Endodermal cell (in vitro differentiated cells): ENCODE measurements around the gene SLC6A9. TPM values are rescaled to one million over a fixed set of nuclear protein-coding genes. Genes with fewer than 3 reads are reported as not detected.

ENCODE experiments used
- DNase-seq: peaks from one replicate; pipeline ENCODE4 v3.0.0-alpha.2; 2017
- H3K27ac ChIP-seq: 2 replicates; pipeline ENCODE4 v1.5.1; 2013; ENCODE audit warnings: mild to moderate bottlenecking, low read depth, low read length, moderate library complexity
- H3K27me3 ChIP-seq: 2 replicates; pipeline ENCODE4 v1.6.1; 2013; ENCODE audit warnings: mild to moderate bottlenecking, low read length, moderate library complexity; ENCODE audit not compliant: insufficient read depth, control insufficient read depth, poor library complexity, severe bottlenecking
- H3K36me3 ChIP-seq: 2 replicates; pipeline ENCODE4 v1.7.0; 2013; ENCODE audit warnings: mild to moderate bottlenecking, low read length, moderate library complexity; ENCODE audit not compliant: control insufficient read depth, insufficient read depth
- H3K4me1 ChIP-seq: one replicate; pipeline ENCODE4 v1.7.0; 2013; ENCODE audit warnings: low read length; ENCODE audit not compliant: control insufficient read depth, insufficient read depth
- H3K4me3 ChIP-seq: 2 replicates; pipeline ENCODE4 v1.5.1; 2013; ENCODE audit warnings: mild to moderate bottlenecking, low read length, moderate library complexity
- H3K9ac ChIP-seq: 2 replicates; pipeline ENCODE4 v1.6.1; 2013; ENCODE audit warnings: mild to moderate bottlenecking, low read length, moderate library complexity; ENCODE audit not compliant: poor library complexity, severe bottlenecking; ENCODE audit errors: extremely low read depth
- H3K9me3 ChIP-seq: 2 replicates; pipeline ENCODE4 v1.6.1; 2013; ENCODE audit warnings: mild to moderate bottlenecking, low read length, moderate library complexity; ENCODE audit not compliant: control insufficient read depth
- H3K27ac Mint-ChIP-seq: 2 replicates; pipeline ENCODE4 v1.8.0; 2020; ENCODE audit warnings: mixed read lengths
- H3K27me3 Mint-ChIP-seq: 2 replicates; pipeline ENCODE4 v1.8.0; 2021; ENCODE audit warnings: mild to moderate bottlenecking, mixed read lengths; ENCODE audit not compliant: insufficient read depth
- H3K36me3 Mint-ChIP-seq: 2 replicates; pipeline ENCODE4 v1.8.0; 2020; ENCODE audit warnings: low read depth, mixed read lengths
- H3K4me1 Mint-ChIP-seq: 2 replicates; pipeline ENCODE4 v1.8.0; 2020; ENCODE audit warnings: mixed read lengths
- H3K4me3 Mint-ChIP-seq: 2 replicates; pipeline ENCODE4 v1.8.0; 2020; ENCODE audit warnings: mild to moderate bottlenecking, moderate library complexity, mixed read lengths
- H3K9me3 Mint-ChIP-seq: 2 replicates; pipeline ENCODE4 v1.8.0; 2020; ENCODE audit warnings: mild to moderate bottlenecking, mixed read lengths
- CTCF ChIP-seq: fragments of 200-600 bp; sonication (generic); conservative IDR thresholded peaks from 2 replicates; pipeline ENCODE4 v1.5.0; 2021; ENCODE audit warnings: antibody characterized with exemption, mild to moderate bottlenecking
- WGBS, 2 experiments: methylation state at CpG; one replicate each; pipeline versions ENCODE4 v1.1.5 to v1.1.7; 2013; ENCODE audit warnings: missing lambda C conversion rate in 2 of 2, mixed read lengths in 1 of 2; ENCODE audit not compliant: insufficient coverage in 1 of 2, insufficient read length in 1 of 2; 5-methylcytosine and 5-hydroxymethylcytosine counted together
- total RNA-seq, 2 donors: library from RNA; stranded (reverse); fragmentation: NEBNext Ultra II Directional in 1 of 2; extraction: Animal tissue kit (Norgen Biotek cat#: 25700) in 1 of 2; gene quantifications; 2 replicates in 1 of 2; 3 replicates in 1 of 2; pipeline ENCODE4 v1.2.1, GENCODE V29; 2021

SLC6A9 gene
- total RNA-seq, 2 donors from 2014 or later = 5.7 to 11.4 TPM

- Histone ChIP-seq H3K4me1 (no peaks in the 10 kb centered on the region), H3K9ac (no peak overlapping the region), H3K4me3 (no peak overlapping the region), H3K27ac (no peak overlapping the region), H3K36me3 (no peaks in the 10 kb centered on the region), H3K9me3 (no peaks in the 10 kb centered on the region), H3K27me3 (peaks cover 71% of the 10 kb centered on the region)
- DNase-seq = no peak
- TF ChIP-seq CTCF = no peak
- no peaks in the 10 kb centered on the region for H3K9me3 Mint-ChIP-seq
- no peak overlapping the region for H3K27ac Mint-ChIP-seq
- H3K36me3 Mint-ChIP-seq = no peaks in the 10 kb centered on the region
- no peak overlapping the region for H3K4me3 Mint-ChIP-seq
- WGBS, 2 experiments = 81 to 90% methylated on average over 5 of the region's 5 CpGs
- H3K27me3 Mint-ChIP-seq = peaks cover 69% of the 10 kb centered on the region
- H3K4me1 Mint-ChIP-seq = peaks cover 3% of the 10 kb centered on the region
These were observed 31.5 kb upstream of the SLC6A9 start for GRCh38 chr1:44062656-44063179.

GRCh38 chr1:44061857-44062256 is 30.6 kb upstream of the SLC6A9 start:
- no peak overlapping the region for H3K27ac Mint-ChIP-seq
- DNase-seq = no peak
- no peaks in the 10 kb centered on the region for H3K36me3 ChIP-seq
- H3K27me3 ChIP-seq = peaks cover 74% of the 10 kb centered on the region
- H3K27me3 Mint-ChIP-seq = peaks cover 72% of the 10 kb centered on the region
- no peak for TF ChIP-seq CTCF
- no peaks in the 10 kb centered on the region for H3K9me3 Mint-ChIP-seq
- H3K9ac ChIP-seq = no peak overlapping the region
- no peaks in the 10 kb centered on the region for H3K4me1 ChIP-seq
- no peak overlapping the region for H3K4me3 ChIP-seq
- no peak overlapping the region for H3K27ac ChIP-seq
- H3K4me3 Mint-ChIP-seq = no peak overlapping the region
- no peaks in the 10 kb centered on the region for H3K9me3 ChIP-seq
- peaks cover 3% of the 10 kb centered on the region for H3K4me1 Mint-ChIP-seq
- 43 to 95% methylated on average over 1 of the region's 2 CpGs for WGBS, 2 experiments
- no peaks in the 10 kb centered on the region for H3K36me3 Mint-ChIP-seq

GRCh38 chr1:44060830-44061267 is 29.6 kb upstream of the SLC6A9 start:
- H3K4me1 Mint-ChIP-seq = peaks cover 3% of the 10 kb centered on the region
- TF ChIP-seq CTCF = no peak
- no peak overlapping the region for H3K9ac ChIP-seq

More at GRCh38 chr1:44060830-44061267, 29.6 kb upstream of the SLC6A9 start:
- no peaks in the 10 kb centered on the region for H3K36me3 ChIP-seq
- Mint-ChIP-seq H3K36me3 (no peaks in the 10 kb centered on the region), H3K4me3 (no peak overlapping the region), H3K27me3 (peaks cover 77% of the 10 kb centered on the region), H3K27ac (no peak overlapping the region), H3K9me3 (no peaks in the 10 kb centered on the region)
- peaks cover 79% of the 10 kb centered on the region for H3K27me3 ChIP-seq
- H3K9me3 ChIP-seq = no peaks in the 10 kb centered on the region
- H3K4me3 ChIP-seq = no peak overlapping the region
- WGBS, 2 experiments = 91 to 95% methylated on average over 1 to 4 of the region's 4 CpGs
- H3K4me1 ChIP-seq = no peaks in the 10 kb centered on the region
- DNase-seq = no peak
- H3K27ac ChIP-seq = no peak overlapping the region
